GM12872 (cell line): ENCODE measurements around the gene MTA1.

Experiments
- TF ChIP-seq, protein P1 (sequence below): IDR thresholded peaks from 3 replicates; pipeline ENCODE4 v1.5.1; 2011; ENCODE audit warnings: low read depth, mild to moderate bottlenecking, low read length, moderate library complexity; ENCODE audit not compliant: insufficient read depth

The MTA1 gene

DNA sequence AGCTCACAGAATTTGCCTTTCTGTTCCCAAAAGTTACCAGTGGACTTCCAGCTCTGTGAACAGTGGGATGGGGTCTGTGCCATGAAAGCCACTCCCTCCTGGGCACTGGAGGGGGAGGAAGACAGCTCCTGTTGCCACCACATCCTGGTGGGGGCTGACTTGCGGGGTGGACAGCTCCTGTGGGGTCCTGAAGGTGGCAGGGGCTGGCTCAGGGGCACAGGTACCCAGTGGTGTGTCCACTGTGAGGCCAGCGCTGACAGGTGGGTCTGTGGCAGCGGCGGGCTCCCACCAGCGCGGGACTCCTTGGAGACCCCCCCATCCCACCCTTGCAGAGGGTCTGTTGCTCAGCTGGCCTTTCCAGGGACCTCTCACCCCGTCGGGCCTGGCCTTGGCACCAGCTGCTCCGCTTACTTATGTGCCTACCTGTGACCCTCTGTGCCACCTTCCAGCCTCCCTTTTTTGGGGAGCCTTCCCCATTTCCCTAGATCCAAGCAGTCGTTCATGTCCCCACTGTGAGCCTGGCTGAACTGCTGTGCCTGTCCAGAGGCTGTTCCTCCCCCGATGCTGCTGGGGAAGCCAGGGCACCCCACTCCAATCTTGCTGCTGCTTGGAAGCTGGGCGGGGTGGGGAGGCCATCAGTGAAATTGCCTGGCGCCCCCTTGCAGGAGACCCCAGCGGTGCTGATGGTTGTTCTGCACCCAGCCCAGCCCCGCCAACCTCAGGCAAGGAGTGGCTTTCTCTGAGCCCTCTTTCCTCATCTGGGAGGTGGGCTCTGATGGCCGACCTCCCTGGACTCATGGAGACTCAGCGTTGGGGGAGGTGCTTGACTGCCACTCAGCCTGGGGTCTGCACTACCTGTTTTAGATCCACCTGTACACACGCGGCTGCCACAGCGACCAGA lies 73.6 kb downstream of the MTA1 start:
- TF ChIP-seq, protein P1, sequence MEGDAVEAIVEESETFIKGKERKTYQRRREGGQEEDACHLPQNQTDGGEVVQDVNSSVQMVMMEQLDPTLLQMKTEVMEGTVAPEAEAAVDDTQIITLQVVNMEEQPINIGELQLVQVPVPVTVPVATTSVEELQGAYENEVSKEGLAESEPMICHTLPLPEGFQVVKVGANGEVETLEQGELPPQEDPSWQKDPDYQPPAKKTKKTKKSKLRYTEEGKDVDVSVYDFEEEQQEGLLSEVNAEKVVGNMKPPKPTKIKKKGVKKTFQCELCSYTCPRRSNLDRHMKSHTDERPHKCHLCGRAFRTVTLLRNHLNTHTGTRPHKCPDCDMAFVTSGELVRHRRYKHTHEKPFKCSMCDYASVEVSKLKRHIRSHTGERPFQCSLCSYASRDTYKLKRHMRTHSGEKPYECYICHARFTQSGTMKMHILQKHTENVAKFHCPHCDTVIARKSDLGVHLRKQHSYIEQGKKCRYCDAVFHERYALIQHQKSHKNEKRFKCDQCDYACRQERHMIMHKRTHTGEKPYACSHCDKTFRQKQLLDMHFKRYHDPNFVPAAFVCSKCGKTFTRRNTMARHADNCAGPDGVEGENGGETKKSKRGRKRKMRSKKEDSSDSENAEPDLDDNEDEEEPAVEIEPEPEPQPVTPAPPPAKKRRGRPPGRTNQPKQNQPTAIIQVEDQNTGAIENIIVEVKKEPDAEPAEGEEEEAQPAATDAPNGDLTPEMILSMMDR: no peak

DNA sequence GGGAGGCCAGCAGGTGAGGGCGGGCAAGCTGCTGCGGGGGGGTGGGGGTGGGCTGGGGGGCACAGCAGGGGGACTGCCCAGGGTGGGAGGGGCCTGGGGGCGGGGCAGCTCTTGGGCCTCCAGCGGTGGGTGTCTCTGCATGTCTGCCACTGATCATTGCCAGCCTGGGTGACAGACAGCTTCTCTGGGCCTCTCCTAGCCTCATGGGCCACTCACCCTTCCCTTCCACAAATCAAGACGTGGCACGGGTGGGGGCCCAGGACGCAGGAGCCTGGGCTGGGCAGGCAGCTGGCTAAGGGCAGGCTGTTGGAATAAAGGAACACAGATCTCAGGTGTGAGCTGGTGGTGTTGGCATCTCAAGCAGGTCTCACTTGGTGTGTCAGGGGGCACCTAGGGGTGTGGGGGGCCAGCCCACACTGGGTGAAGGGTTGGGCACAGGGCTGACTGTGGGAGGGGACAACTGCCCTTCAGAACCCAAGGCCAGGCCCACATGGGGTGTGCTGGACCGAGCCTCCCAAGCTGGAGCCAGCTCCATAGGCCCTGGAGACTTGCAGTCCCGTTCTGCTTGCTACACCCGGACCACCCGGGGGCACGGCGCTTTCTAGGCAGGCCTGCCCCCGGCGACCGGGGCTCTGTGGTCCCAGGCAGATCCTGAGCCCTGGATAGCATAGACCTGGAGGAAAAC lies 74.4 kb downstream of the MTA1 start:
- TF ChIP-seq, protein P1: no peak

DNA sequence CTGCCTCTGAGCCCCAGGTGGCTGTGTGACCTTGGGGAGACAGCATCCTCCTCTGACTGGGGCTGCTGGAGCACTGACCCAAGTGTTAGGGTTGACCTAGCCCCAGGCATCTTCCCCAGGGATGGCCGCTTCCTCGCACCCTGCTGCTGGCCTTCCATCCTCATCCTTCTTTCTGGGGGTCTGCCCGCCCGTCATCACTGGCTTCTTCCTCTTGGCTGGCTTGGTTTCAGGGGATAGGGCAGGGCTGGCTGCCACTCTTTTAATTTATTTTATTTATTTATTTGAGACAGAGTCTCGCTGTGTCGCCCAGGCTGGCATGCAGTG lies 74.9 kb downstream of the MTA1 start:
- TF ChIP-seq, protein P1: no peak

DNA sequence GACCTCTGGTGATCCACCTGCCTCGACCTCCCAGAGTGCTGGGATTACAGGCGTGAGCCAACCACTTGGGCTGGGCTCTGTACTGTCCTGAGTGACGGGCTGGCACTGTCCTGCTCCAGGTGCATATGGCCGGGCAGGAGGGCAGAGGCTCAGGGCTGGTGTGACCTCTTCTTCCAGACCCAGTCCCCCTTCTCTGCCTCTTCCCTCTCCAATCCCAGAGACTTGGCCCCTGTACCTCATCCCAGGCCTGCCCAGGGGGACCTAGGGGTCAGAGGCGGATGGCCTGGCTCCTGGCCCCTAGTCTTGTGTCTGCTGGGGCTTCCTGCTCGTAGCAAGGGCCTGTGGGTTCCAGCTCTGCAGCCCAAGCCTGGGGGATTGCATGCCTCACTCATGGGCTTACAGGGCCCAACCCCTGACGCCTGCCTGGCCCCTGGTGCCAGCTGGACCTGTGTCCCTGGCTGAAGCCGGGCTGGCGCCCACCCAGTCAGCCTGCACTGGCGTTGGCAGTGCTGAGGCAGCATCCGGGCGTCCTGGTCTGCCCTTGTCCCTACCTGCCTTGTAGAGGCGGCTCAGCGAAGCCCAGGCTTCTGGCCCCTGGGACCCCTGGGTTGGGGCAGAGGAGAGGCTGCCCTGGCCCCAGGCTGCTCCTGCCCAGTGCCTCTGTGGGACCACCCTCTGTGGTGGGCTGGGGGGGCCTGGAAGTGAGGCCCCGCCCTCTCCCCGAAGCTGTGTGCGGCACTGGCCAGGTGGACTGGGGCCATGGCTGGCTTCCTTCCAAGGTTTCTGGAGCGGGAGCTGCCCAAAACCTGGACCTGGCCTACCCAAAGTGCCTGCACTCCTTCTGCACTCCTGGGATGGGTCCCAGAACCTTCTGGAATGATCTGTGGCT lies 75.7 kb downstream of the MTA1 start:
- TF ChIP-seq, protein P1: no peak

DNA sequence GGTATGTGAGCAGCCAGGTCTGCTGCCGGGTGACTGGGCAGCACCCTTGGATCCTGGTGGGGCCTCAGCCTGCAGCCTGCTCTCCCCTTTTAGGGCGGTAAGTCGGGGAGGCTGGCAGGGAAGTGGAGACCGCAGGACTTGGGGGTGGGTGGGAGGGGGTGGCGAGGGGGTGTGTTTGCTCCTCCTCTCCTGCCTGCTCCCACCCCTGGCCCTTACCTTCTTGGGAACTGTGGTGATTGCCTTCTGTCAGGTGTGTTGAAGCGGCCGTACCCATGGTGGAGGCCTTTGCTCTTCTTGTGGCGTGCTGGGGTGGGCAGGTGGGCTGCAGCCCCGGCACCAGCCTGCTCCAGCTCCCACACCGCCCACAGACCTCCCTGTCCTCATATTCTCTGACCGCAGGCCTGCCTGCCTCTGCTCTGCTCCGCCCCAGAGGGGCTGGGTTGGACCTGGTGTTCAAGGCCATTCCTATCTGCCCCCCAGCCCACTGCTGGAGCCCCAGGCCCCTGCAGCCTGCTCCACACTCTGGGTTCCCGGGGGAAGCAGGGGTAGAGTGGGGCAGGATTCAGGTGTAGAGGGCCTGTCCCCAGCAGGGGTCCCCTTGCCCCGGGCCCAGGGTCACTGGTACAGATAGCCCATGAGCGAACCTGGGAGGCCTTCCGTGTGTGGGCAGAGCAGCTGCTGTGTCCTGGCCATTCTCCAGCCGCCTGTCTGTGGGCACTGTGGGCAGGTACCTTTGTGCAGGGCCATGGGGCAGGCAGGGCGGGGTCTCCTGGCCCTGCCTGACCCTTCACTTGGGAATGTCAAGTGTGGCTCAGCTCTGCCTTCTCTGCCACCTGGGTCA lies 76.6 kb downstream of the MTA1 start:
- TF ChIP-seq, protein P1: no peak

DNA sequence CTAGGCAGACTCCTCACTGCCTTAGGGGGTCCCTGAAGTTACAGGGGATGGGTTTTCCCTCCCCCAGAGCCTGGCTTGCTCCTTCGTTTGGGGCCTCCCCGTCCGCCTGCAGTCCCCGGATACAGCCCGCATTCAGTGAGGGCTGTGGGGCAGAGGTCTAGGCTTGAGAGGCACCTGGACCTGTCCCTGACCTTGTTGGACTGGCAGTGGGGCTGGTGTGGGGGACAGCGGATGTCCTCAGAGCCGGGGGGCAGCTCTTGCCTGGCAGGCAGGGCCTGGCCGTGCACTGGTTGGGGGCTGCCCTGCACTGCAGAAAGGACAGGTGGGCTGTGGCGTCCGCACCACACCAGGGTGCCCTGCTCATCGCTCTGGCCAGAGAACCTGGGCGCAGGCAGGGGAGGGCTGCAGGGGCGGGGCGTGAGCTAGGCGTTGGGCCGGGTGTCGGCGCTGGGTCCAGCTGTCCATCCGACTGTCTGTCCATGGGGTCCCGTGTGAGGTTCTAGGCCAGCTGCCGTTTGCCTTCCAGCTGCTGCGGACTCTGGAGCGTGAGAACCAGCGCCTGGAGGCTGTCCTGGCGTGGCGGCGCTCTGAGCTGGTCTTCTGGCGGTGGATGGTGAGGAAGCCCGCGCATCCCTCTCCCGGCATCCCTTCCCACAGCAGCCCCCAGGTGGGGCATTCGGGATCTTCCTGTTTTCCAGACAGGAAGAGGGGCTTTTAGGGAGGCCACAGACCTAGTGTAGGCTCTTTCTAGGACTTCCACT lies 77.4 kb downstream of the MTA1 start:
- TF ChIP-seq, protein P1: no peak
